Calu3 (cell line): ENCODE measurements around the gene CTIF. TPM values are rescaled to one million over a fixed set of nuclear protein-coding genes. Genes with fewer than 3 reads are reported as not detected.

ENCODE experiments used
- BruUV-seq: library from RNA; stranded (reverse); fragments of 400-500 nt; replicated peaks from 2 replicates; lab custom pipeline; 2021; lab: Mats Ljungman, UMichigan
- CTCF ChIA-PET: fragments of 300-600 bp; sonication (Branson Sonifier 250); formaldehyde crosslinking; loops from one replicate; lab custom pipeline; 2022; ENCODE audit warnings: antibody characterized with exemption; lab: Charles Lee
- DNase-seq: peaks from one replicate; pipeline ENCODE4 v3.0.0; 2022
- H3K27ac Mint-ChIP-seq: one replicate; pipeline ENCODE4 v1.8.0; 2022; ENCODE audit warnings: mixed read lengths; ENCODE audit not compliant: unreplicated experiment
- H3K27me3 Mint-ChIP-seq: one replicate; pipeline ENCODE4 v1.8.0; 2022; ENCODE audit warnings: mixed read lengths; ENCODE audit not compliant: unreplicated experiment
- H3K36me3 Mint-ChIP-seq: one replicate; pipeline ENCODE4 v1.8.0; 2022; ENCODE audit warnings: mild to moderate bottlenecking, moderate library complexity, mixed read lengths; ENCODE audit not compliant: insufficient read depth, unreplicated experiment
- H3K4me1 Mint-ChIP-seq: one replicate; pipeline ENCODE4 v1.8.0; 2022; ENCODE audit warnings: mild to moderate bottlenecking, low read depth, mixed read lengths; ENCODE audit not compliant: unreplicated experiment
- H3K4me3 Mint-ChIP-seq: one replicate; pipeline ENCODE4 v1.8.0; 2022; ENCODE audit warnings: mild to moderate bottlenecking, low read depth, moderate library complexity, mixed read lengths; ENCODE audit not compliant: unreplicated experiment
- H3K9me3 Mint-ChIP-seq: one replicate; pipeline ENCODE4 v1.8.0; 2022; ENCODE audit warnings: low read depth, mixed read lengths; ENCODE audit not compliant: unreplicated experiment
- intact Hi-C: fragments of 100-400 bp; cut with micrococcal nuclease; formaldehyde crosslinking; loops from one replicate; pipeline ENCODE4 v1.10.0; 2022; ENCODE audit not compliant: unreplicated experiment
- total RNA-seq: library from RNA; stranded (reverse); gene quantifications from 2 replicates; pipeline ENCODE4 v1.2.3, GENCODE V29; 2022
- TF ChIP-seq, protein P1 (sequence below): fragments of 200-600 bp; IDR thresholded peaks from one replicate; pipeline ENCODE4 v1.8.0; 2022; ENCODE audit warnings: antibody characterized with exemption; ENCODE audit not compliant: unreplicated experiment

The CTIF gene
- total RNA-seq, 1 experiment from 2014 or later, result 40.8 TPM

DNA sequence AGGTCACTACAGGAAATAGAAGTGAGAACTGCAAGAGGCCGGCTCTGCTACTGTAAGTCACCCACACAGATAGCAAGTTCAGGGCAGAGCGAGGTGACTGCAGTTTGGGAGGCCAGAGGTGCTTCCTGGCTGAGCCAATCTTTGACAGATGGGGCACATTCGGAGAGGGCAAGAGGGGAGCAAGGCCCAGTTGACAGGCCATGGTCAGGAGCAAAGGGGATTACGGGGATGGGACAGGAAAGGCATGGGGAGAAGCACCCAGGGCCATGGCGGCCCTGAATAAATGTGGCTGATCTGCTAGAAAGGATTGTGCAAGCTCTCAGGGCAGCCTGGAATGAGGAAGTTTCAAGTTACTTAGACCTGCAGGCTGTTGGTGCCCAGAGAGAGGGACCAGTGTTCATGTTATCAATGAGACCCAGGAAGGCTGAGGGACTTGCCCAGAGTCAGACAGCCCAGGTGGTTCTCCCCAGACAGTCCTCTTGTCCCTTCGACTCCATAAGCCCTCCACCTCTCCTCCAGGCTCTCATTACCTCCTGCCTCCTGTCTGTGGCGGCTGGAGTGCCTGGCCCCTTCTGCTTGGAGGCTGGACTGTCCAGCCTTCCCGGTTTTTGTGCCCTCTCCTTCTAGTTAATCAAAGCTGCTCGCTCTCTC is 123.3 kb downstream of the CTIF start:
- intact Hi-C loops, result loop anchor here (1.0 to 5.0 kb wide), 3 partner anchors 120 to 186 kb away; no protein-coding TSS in a partner anchor
- Mint-ChIP-seq H3K27me3 (no peaks in the 10 kb centered on the region), H3K4me1 (peaks cover 39% of the 10 kb centered on the region), H3K27ac (peak overlapping the region; percentile 66), H3K4me3 (peak overlapping the region; percentile 35), H3K9me3 (peaks cover 3% of the 10 kb centered on the region), H3K36me3 (peaks cover 6% of the 10 kb centered on the region)
- no TSS peak for BruUV-seq
- CTCF ChIA-PET, result interaction anchor here (0.6 to 1.5 kb wide), 4 partner anchors 169 to 186 kb away, joined by 3 to 10 read pairs (median 4); no protein-coding TSS in a partner anchor
- DNase-seq, result peak; percentile 52
- TF ChIP-seq, protein P1, sequence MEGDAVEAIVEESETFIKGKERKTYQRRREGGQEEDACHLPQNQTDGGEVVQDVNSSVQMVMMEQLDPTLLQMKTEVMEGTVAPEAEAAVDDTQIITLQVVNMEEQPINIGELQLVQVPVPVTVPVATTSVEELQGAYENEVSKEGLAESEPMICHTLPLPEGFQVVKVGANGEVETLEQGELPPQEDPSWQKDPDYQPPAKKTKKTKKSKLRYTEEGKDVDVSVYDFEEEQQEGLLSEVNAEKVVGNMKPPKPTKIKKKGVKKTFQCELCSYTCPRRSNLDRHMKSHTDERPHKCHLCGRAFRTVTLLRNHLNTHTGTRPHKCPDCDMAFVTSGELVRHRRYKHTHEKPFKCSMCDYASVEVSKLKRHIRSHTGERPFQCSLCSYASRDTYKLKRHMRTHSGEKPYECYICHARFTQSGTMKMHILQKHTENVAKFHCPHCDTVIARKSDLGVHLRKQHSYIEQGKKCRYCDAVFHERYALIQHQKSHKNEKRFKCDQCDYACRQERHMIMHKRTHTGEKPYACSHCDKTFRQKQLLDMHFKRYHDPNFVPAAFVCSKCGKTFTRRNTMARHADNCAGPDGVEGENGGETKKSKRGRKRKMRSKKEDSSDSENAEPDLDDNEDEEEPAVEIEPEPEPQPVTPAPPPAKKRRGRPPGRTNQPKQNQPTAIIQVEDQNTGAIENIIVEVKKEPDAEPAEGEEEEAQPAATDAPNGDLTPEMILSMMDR, result no peak

DNA sequence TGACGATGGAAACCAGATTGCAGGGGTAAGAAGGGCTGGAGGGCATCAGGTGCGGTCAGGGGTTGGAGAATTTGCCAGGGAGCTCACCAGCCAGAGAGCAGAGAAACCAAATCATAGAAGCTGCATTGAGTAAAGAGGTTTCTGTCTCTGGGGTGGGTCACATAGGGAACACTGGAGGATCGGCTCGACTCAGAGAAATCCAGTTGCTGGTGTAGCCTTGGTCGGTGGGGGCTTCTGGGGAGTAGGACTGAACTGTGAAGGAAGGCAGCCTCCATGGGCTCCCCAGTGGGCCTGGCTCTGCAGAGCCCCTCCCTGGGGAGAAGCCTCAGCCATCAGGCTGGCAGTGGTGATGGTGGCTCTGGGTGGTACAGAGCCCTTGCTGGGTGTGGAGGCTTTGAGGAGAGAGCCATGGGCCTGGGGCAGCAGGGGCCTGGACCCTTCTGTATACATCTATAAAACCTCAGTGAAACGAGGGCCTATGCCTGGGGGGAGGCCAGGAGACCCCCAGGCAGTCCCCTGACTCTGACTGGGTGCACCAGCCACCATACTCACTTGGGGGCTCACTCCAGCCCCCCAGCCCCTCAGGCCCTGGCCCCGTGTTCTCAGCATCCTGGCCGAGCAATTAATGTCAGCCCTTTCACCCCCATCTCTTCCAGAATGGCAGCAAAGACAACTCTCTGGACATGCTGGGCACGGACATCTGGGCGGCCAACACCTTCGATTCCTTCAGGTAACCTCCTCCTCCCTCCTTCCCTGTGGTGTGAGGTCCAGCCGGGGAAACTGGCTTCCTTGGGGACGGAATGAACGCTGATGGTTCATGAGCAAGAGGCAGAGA is 124.5 kb downstream of the CTIF start:
- H3K4me1 Mint-ChIP-seq, result peaks cover 45% of the 10 kb centered on the region
- H3K27ac Mint-ChIP-seq, result peak overlapping the region; percentile 66
- peaks cover 6% of the 10 kb centered on the region for H3K36me3 Mint-ChIP-seq
- BruUV-seq, result no TSS peak
- no peak for DNase-seq
- TF ChIP-seq, protein P1, result no peak
- peak overlapping the region; percentile 35 for H3K4me3 Mint-ChIP-seq
- H3K9me3 Mint-ChIP-seq, result peaks cover 3% of the 10 kb centered on the region
- intact Hi-C loops, result loop anchor here (5.0 kb wide), 1 partner anchor 121 kb away; no protein-coding TSS in a partner anchor
- CTCF ChIA-PET, result interaction anchor here (0.6 to 1.5 kb wide), 4 partner anchors 170 to 188 kb away, joined by 3 to 10 read pairs (median 4); no protein-coding TSS in a partner anchor
- no peaks in the 10 kb centered on the region for H3K27me3 Mint-ChIP-seq

DNA sequence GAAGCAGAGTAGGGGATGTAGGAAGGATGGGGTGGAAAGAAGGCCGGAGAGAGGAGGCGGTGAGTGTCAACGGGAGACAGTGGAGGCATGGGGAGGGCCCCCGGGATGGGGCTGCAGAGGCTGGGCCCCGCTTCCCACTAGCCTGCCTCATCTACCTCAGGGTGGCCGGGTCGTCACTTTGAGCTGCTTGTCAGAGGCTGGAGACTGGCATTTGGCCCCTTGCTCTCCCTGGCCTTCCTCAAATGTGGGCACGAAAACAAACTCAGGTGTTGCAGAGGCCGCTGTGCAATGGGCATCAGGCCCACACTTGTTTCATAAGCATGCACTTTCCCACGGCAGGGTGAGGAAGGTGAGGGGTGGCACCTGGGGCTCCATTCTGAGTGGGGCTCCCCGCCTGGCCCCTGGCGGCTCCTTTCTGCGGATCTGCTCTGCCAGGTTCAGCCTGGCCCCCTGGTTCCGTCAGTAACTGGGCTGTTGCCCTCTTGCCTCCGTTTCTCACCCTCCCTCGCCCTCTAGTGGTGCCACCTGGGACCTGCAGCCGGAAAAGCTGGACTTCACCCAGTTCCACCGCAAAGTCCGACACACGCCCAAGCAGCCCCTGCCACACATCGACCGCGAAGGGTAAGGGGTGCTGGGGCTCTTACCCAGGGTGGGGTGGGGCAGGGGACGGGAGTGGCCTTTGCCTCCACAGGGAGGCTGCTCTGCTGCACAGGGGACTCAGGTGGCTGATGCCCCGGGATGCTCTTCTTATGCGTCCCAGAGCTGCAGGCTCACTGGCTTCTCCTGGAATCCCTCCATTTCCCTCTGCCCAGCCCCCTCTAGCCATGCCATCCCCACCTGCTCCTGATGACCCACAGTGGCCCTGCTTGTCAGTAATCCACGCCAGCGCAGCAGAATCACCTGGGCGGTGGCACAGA is 125.4 kb downstream of the CTIF start:
- H3K4me1 Mint-ChIP-seq, result peaks cover 45% of the 10 kb centered on the region
- H3K4me3 Mint-ChIP-seq, result no peak overlapping the region
- TF ChIP-seq, protein P1, result peak; percentile 95
- no TSS peak for BruUV-seq
- no peak overlapping the region for H3K27ac Mint-ChIP-seq
- CTCF ChIA-PET, result interaction anchor here (0.6 to 1.2 kb wide), 8 partner anchors 24 to 515 kb away, joined by 3 to 14 read pairs (median 3); no protein-coding TSS in a partner anchor
- H3K36me3 Mint-ChIP-seq, result peaks cover 6% of the 10 kb centered on the region
- intact Hi-C loops, result loop anchor here (5.0 kb wide), 1 partner anchor 122 kb away; no protein-coding TSS in a partner anchor
- DNase-seq, result peak; percentile 87
- no peaks in the 10 kb centered on the region for H3K27me3 Mint-ChIP-seq
- peaks cover 3% of the 10 kb centered on the region for H3K9me3 Mint-ChIP-seq
